Lower leg skin (tissue), 4 donors: ENCODE data around the gene CADM1. TPM values are rescaled to one million over a fixed set of nuclear protein-coding genes. Genes with fewer than 3 reads are reported as not detected.

Experiments
- DNase-seq, 2 donors: peaks; one replicate each; pipeline ENCODE4 v3.0.0-alpha.2; 2019; ENCODE audit warnings: low spot score in 2 of 2
- H3K4me3 ChIP-seq: fragments of 200-600 bp; sonication (generic); 2 replicates; pipeline ENCODE4 v1.5.1; 2017; ENCODE audit warnings: mild to moderate bottlenecking, low read depth; ENCODE audit not compliant: poor library complexity, severe bottlenecking
- CTCF ChIP-seq, 3 donors: fragments of 450-650 bp; IDR thresholded peaks; one replicate each; pipeline ENCODE4 v1.5.1; 2016; ENCODE audit warnings: antibody characterized with exemption in 3 of 3, mild to moderate bottlenecking in 3 of 3, moderate library complexity in 2 of 3
- POLR2A ChIP-seq, 2 donors: fragments of 450-650 bp; IDR thresholded peaks; one replicate each; pipeline ENCODE4 v1.6.1; 2016 to 2017; ENCODE audit warnings: antibody characterized with exemption in 2 of 2, mild to moderate bottlenecking in 1 of 2, moderate library complexity in 1 of 2
- WGBS, 2 donors: methylation state at CpG; one replicate each; pipeline ENCODE4 v1.1.5; 2018; 5-methylcytosine and 5-hydroxymethylcytosine counted together
- intact Hi-C: fragments of 100-400 bp; cut with DNase I; formaldehyde crosslinking; loops from one replicate; pipeline ENCODE4 v1.15.0; 2023; ENCODE audit warnings: low total_unique reads
- total RNA-seq, 4 donors: library from RNA; depleted of rRNA; stranded (reverse); fragments of >200 nt; gene quantifications; one replicate each; pipeline ENCODE4 v1.1.0, GENCODE V29; 2016

CADM1 gene
- total RNA-seq, 4 donors from 2014 or later: 9.4 to 21.4 (median 11.8) TPM

GRCh38 chr11:115197433-115197832 is 306.8 kb downstream of the CADM1 start:
- TF ChIP-seq CTCF (IDR thresholded peaks at IDR 0.05): no peak
- no peak for TF ChIP-seq POLR2A (IDR thresholded peaks at IDR 0.05)
- WGBS, 2 donors: 59 to 61% methylated on average over 1 of the region's 1 CpG

GRCh38 chr11:115197031-115197430 is 307.2 kb downstream of the CADM1 start:
- H3K4me3 ChIP-seq: no peak overlapping the region
- intact Hi-C loops: no loop called here
- DNase-seq: no peak
- WGBS, 2 donors: 93 to 94% methylated on average over 3 of the region's 3 CpGs
- TF ChIP-seq POLR2A (IDR thresholded peaks at IDR 0.05) (no peak), CTCF (IDR thresholded peaks at IDR 0.05) (no peak)

More at GRCh38 chr11:115197433-115197832, 306.8 kb downstream of the CADM1 start:
- no peak overlapping the region for H3K4me3 ChIP-seq
- intact Hi-C loops: no loop called here
- no peak for DNase-seq

GRCh38 chr11:115194802-115195110 is 309.5 kb downstream of the CADM1 start:
- WGBS, 2 donors: 73 to 77% methylated on average over 5 of the region's 5 CpGs
- TF ChIP-seq POLR2A (IDR thresholded peaks at IDR 0.05): no peak
- DNase-seq: no peak
- intact Hi-C loops: no loop called here
- H3K4me3 ChIP-seq: no peak overlapping the region

GRCh38 chr11:115193914-115194801 is 310.1 kb downstream of the CADM1 start:
- TF ChIP-seq POLR2A (IDR thresholded peaks at IDR 0.05): no peak
- no peak for TF ChIP-seq CTCF (IDR thresholded peaks at IDR 0.05)
- intact Hi-C loops: no loop called here
- no peak overlapping the region for H3K4me3 ChIP-seq
- 70 to 80% methylated on average over 15 of the region's 15 CpGs for WGBS, 2 donors
- DNase-seq: no peak

- no peak overlapping the region for H3K4me3 ChIP-seq
- TF ChIP-seq CTCF (IDR thresholded peaks at IDR 0.05) (no peak), POLR2A (IDR thresholded peaks at IDR 0.05) (no peak)
- intact Hi-C loops: no loop called here
- no peak for DNase-seq
These were observed 312.5 kb downstream of the CADM1 start for GRCh38 chr11:115191761-115192160.

GRCh38 chr11:115190196-115190595 is 314.0 kb downstream of the CADM1 start:
- DNase-seq: no peak
- intact Hi-C loops: no loop called here
- 96 to 100% methylated on average over 1 of the region's 1 CpG for WGBS, 2 donors
- no peak overlapping the region for H3K4me3 ChIP-seq
- TF ChIP-seq POLR2A (IDR thresholded peaks at IDR 0.05): no peak
- TF ChIP-seq CTCF (IDR thresholded peaks at IDR 0.05): no peak
